Naive thymus-derived CD8-positive, alpha-beta T cell (primary cell): ENCODE measurements around the gene VSTM4. TPM values are rescaled to one million over a fixed set of nuclear protein-coding genes. Genes with fewer than 3 reads are reported as not detected.
A peak's percentile ranks its signal among the peaks of the same experiment; 100 is the strongest.

Experiments
- ATAC-seq, 2 donors: fragments of 150-1000 bp; cut with Tn5 transposase in 1 of 2; sonication (Bioruptor Pico), chemical (Tn5 transposase) in 1 of 2; 1 replicate in 1 of 2; 2 replicates in 1 of 2; pipeline ENCODE4 v1.10.0; 2021; ENCODE audit warnings: mild to moderate bottlenecking in 2 of 2, moderate library complexity in 2 of 2
- POLR2A ChIA-PET: fragments of 350-600 bp; sonication (Branson Sonifier 250); formaldehyde crosslinking; loops from one replicate; lab custom pipeline; 2021; ENCODE audit warnings: antibody characterized with exemption; lab: Charles Lee
- DNase-seq, 10 donors: peaks; one replicate each; pipeline versions ENCODE4 v3.0.0 to v3.0.0-alpha.2; 2020 to 2022
- H3K27ac Mint-ChIP-seq, 10 donors: one replicate each; pipeline ENCODE4 v1.8.0; 2020 to 2022; ENCODE audit warnings: mild to moderate bottlenecking in 10 of 10, mixed read lengths in 10 of 10, moderate library complexity in 4 of 10, inconsistent platforms in 1 of 10
- H3K27me3 Mint-ChIP-seq, 5 donors: one replicate each; pipeline ENCODE4 v1.8.0; 2021 to 2022; ENCODE audit warnings: mixed read lengths in 5 of 5
- H3K36me3 Mint-ChIP-seq, 3 donors: one replicate each; pipeline ENCODE4 v1.8.0; 2020 to 2022; ENCODE audit warnings: mixed read lengths in 3 of 3, mild to moderate bottlenecking in 2 of 3, inconsistent platforms in 1 of 3
- H3K4me1 Mint-ChIP-seq, 4 donors: one replicate each; pipeline ENCODE4 v1.8.0; 2021 to 2022; ENCODE audit warnings: mixed read lengths in 4 of 4
- H3K4me3 Mint-ChIP-seq, 10 donors: one replicate each; pipeline ENCODE4 v1.8.0; 2020 to 2022; ENCODE audit warnings: mild to moderate bottlenecking in 10 of 10, mixed read lengths in 10 of 10, moderate library complexity in 6 of 10, inconsistent platforms in 1 of 10
- H3K9me3 Mint-ChIP-seq, 9 donors: one replicate each; pipeline ENCODE4 v1.8.0; 2020 to 2022; ENCODE audit warnings: mixed read lengths in 9 of 9, mild to moderate bottlenecking in 3 of 9, inconsistent platforms in 1 of 9, moderate library complexity in 1 of 9
- polyA plus RNA-seq, 3 donors: library from polyadenylated mRNA; unstranded; fragments of 300-500 nt; fragmentation: Illumina TruSeq; gene quantifications; one replicate each; pipeline ENCODE4 v1.2.3, GENCODE V29; 2021
- total RNA-seq, 8 experiments: library from RNA in 2 of 8; stranded (reverse) in 2 of 8; gene quantifications; one replicate each; pipeline ENCODE4 v1.2.3 and lab custom pipeline; 2021 to 2026

VSTM4 gene
- total and polyA plus RNA-seq, 5 experiments from 2014 or later: 0.07 TPM; not detected in 4

GRCh38 chr10:49010865-49011264, 104.5 kb downstream of the VSTM4 start:
- Mint-ChIP-seq H3K9me3 (peaks cover 0 to 2% (median 0%) of the 10 kb centered on the region in 9 donors), H3K4me1 (peaks cover 0 to 3% (median 0%) of the 10 kb centered on the region in 4 donors), H3K4me3 (no peak overlapping the region), H3K27me3 (peaks cover 0 to 18% (median 5%) of the 10 kb centered on the region in 5 donors), H3K36me3 (no peaks in the 10 kb centered on the region), H3K27ac (no peak overlapping the region)
- POLR2A ChIA-PET: no interaction called here
- no peak for DNase-seq
- ATAC-seq: no peak

DNA sequence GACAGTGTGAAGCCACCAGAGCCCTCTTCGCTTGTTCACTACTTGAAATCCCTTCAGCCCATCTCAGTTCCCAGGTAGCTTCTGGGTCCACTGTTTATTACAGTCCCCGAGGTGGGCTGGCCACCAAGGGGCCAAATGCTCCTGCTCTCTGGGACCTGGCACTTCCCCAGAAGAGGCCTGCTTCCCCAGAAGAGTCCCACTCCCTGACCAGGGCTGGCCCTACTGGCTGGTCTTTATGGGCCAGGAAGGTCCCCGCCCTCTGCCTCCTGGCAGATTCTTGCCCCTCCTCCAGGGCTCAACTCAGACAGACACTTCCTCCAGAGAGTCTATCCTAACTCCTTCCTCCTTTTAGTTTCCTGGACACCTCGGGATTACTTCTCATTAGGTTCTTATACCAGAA, 105.0 kb downstream of the VSTM4 start:
- no peak overlapping the region for H3K27ac Mint-ChIP-seq
- H3K4me3 Mint-ChIP-seq: no peak overlapping the region
- no peaks in the 10 kb centered on the region for H3K36me3 Mint-ChIP-seq
- POLR2A ChIA-PET: no interaction called here
- H3K9me3 Mint-ChIP-seq: peaks cover 0 to 2% (median 0%) of the 10 kb centered on the region in 9 donors
- no peak for DNase-seq
- peaks cover 0 to 3% (median 0%) of the 10 kb centered on the region in 4 donors for H3K4me1 Mint-ChIP-seq
- no peak for ATAC-seq
- peaks cover 0 to 18% (median 5%) of the 10 kb centered on the region in 5 donors for H3K27me3 Mint-ChIP-seq

- H3K4me3 Mint-ChIP-seq: peak overlapping the region in 1 of 10 donors; percentile 26
- ATAC-seq (no peak), DNase-seq (no peak)
- H3K4me1 Mint-ChIP-seq: peaks cover 0 to 3% (median 0%) of the 10 kb centered on the region in 4 donors
- H3K27me3 Mint-ChIP-seq: peaks cover 0 to 10% (median 2%) of the 10 kb centered on the region in 5 donors
- H3K27ac Mint-ChIP-seq: no peak overlapping the region
- H3K36me3 Mint-ChIP-seq: no peaks in the 10 kb centered on the region
- POLR2A ChIA-PET: no interaction called here
- H3K9me3 Mint-ChIP-seq: peaks cover 0 to 2% (median 0%) of the 10 kb centered on the region in 9 donors
Observed at GRCh38 chr10:49009199-49009979, 105.9 kb downstream of the VSTM4 start.

DNA sequence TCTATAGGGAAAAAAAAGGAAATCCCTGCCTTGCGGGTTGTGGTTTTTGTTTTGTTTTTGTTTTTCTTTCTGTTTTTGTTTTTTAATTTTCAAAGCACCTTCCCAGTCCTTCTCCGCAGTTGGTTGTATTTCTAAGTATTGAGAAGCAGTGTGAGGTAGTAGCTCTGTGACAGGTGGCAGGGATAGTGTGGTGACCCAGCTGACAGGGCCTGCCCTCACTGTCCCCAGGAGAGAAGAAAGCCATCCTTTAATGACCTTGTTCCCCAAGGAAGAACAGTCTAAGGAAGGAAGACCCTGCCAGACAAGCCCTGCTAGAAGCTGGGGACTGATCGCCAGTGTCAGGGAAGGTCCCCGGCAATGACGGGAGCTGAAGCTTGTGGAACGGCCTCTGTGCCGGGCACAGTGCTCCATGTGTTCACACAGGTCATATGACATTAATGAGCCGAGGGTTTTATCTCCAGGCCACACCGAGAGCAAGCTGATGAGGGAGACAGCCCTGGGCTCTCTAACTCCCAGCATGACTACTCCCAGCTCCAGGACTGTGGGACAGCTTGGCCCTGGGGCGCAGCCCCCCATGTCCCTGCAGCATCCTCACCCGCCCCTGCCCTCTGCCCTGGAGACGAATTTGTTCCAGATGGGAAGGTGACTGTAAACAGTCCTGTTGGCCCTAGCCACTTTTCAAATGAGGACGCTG, 106.7 kb downstream of the VSTM4 start:
- H3K9me3 Mint-ChIP-seq: peaks cover 0 to 2% (median 0%) of the 10 kb centered on the region in 9 donors
- ATAC-seq (no peak), DNase-seq (no peak)
- no peak overlapping the region for H3K4me3 Mint-ChIP-seq
- no peak overlapping the region for H3K27ac Mint-ChIP-seq
- POLR2A ChIA-PET: no interaction called here
- H3K36me3 Mint-ChIP-seq: no peaks in the 10 kb centered on the region
- H3K27me3 Mint-ChIP-seq: peaks cover 0 to 5% (median 2%) of the 10 kb centered on the region in 5 donors
- peaks cover 0 to 3% (median 0%) of the 10 kb centered on the region in 4 donors for H3K4me1 Mint-ChIP-seq

DNA sequence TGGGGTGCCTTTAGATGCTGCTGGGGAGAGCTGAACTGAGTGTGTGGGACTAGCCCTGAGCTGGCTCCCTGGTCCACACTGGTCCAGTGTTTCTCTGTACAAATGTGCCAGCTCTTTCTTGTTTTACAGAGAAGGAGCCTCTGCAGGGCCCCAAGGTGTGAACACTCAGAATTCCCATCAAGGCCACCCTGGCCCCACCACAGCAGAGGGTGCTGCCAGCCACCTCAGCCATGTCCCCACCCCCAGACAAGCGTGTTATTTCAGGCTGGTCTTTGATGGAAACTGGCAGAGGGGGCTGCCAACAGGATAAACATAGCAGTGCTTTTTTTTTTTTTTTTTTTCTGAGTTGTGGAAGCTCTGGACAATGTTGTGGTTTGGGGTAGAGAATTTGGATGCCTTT, 107.2 kb downstream of the VSTM4 start:
- ATAC-seq: no peak
- Mint-ChIP-seq H3K9me3 (no peaks in the 10 kb centered on the region), H3K4me1 (peaks cover 0 to 3% (median 0%) of the 10 kb centered on the region in 4 donors), H3K36me3 (no peaks in the 10 kb centered on the region), H3K27me3 (peaks cover 0 to 5% (median 2%) of the 10 kb centered on the region in 5 donors), H3K27ac (no peak overlapping the region), H3K4me3 (no peak overlapping the region)
- POLR2A ChIA-PET: no interaction called here
- no peak for DNase-seq

GRCh38 chr10:49007129-49007528, 108.2 kb downstream of the VSTM4 start:
- no peak for DNase-seq
- H3K9me3 Mint-ChIP-seq: no peaks in the 10 kb centered on the region
- no peak overlapping the region for H3K4me3 Mint-ChIP-seq
- H3K36me3 Mint-ChIP-seq: no peaks in the 10 kb centered on the region
- peaks cover 0 to 3% (median 0%) of the 10 kb centered on the region in 4 donors for H3K4me1 Mint-ChIP-seq
- no peak for ATAC-seq
- POLR2A ChIA-PET: no interaction called here
- peak overlapping the region in 1 of 10 donors; percentile 46 for H3K27ac Mint-ChIP-seq
- H3K27me3 Mint-ChIP-seq: peaks cover 0 to 4% (median 2%) of the 10 kb centered on the region in 5 donors

DNA sequence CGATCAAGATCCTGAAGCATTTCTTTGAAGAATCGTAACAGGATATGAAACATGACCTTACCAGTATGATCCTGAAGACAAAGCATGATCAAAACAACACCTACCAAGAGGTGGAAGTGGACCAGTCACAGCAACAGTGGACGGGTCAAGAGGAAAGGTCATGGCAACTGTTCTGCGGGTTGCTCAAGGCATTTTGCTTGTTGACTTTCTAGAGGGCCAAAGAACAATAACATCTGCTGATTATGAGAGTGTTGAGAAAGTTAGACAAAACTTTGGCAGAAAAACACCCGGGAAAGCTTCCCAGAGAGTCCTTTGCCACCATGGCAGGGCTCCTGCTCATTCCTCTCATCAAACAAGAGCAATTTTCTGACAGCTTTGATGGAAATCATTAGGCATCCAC, 110.1 kb downstream of the VSTM4 start:
- ATAC-seq (no peak), DNase-seq (no peak)
- POLR2A ChIA-PET: no interaction called here
- no peaks in the 10 kb centered on the region for H3K36me3 Mint-ChIP-seq
- peaks cover 0 to 1% (median 0%) of the 10 kb centered on the region in 4 donors for H3K4me1 Mint-ChIP-seq
- H3K4me3 Mint-ChIP-seq: no peak overlapping the region
- H3K9me3 Mint-ChIP-seq: peaks cover 0 to 4% (median 0%) of the 10 kb centered on the region in 9 donors
- H3K27ac Mint-ChIP-seq: no peak overlapping the region
- H3K27me3 Mint-ChIP-seq: peaks cover 0 to 6% (median under 1%) of the 10 kb centered on the region in 5 donors

- Mint-ChIP-seq H3K27me3 (peaks cover 0 to 15% (median 1%) of the 10 kb centered on the region in 5 donors), H3K36me3 (no peaks in the 10 kb centered on the region), H3K4me1 (peaks cover 0 to 2% (median 0%) of the 10 kb centered on the region in 4 donors), H3K9me3 (peaks cover 0 to 4% (median 0%) of the 10 kb centered on the region in 9 donors), H3K27ac (no peak overlapping the region), H3K4me3 (no peak overlapping the region)
- ATAC-seq: no peak
- POLR2A ChIA-PET: no interaction called here
- no peak for DNase-seq
Observed at GRCh38 chr10:49001870-49002672, 113.3 kb downstream of the VSTM4 start.

GRCh38 chr10:49001402-49001801, 113.9 kb downstream of the VSTM4 start:
- ATAC-seq: no peak
- H3K4me1 Mint-ChIP-seq: peaks cover 0 to 2% (median 0%) of the 10 kb centered on the region in 4 donors
- H3K27ac Mint-ChIP-seq: no peak overlapping the region
- DNase-seq: no peak
- peaks cover 0 to 4% (median 0%) of the 10 kb centered on the region in 9 donors for H3K9me3 Mint-ChIP-seq
- peaks cover 0 to 15% (median 1%) of the 10 kb centered on the region in 5 donors for H3K27me3 Mint-ChIP-seq
- POLR2A ChIA-PET: no interaction called here
- H3K36me3 Mint-ChIP-seq: no peaks in the 10 kb centered on the region
- H3K4me3 Mint-ChIP-seq: no peak overlapping the region

GRCh38 chr10:49000437-49001398, 114.6 kb downstream of the VSTM4 start:
- Mint-ChIP-seq H3K9me3 (peaks cover 0 to 4% (median 0%) of the 10 kb centered on the region in 9 donors), H3K27me3 (peaks cover 0 to 15% (median 3%) of the 10 kb centered on the region in 5 donors), H3K36me3 (no peaks in the 10 kb centered on the region), H3K4me3 (no peak overlapping the region), H3K27ac (no peak overlapping the region), H3K4me1 (peaks cover 0 to 2% (median 0%) of the 10 kb centered on the region in 4 donors)
- POLR2A ChIA-PET: no interaction called here
- ATAC-seq (no peak), DNase-seq (no peak)

- POLR2A ChIA-PET: no interaction called here
Observed at GRCh38 chr10:48999346-48999745, 116.0 kb downstream of the VSTM4 start.

More at GRCh38 chr10:48999346-48999745, 116.0 kb downstream of the VSTM4 start:
- ATAC-seq (no peak), DNase-seq (no peak)
- peaks cover 0 to 2% (median 0%) of the 10 kb centered on the region in 4 donors for H3K4me1 Mint-ChIP-seq
- H3K27ac Mint-ChIP-seq: no peak overlapping the region
- H3K27me3 Mint-ChIP-seq: peaks cover 0 to 15% (median 3%) of the 10 kb centered on the region in 5 donors
- peaks cover 0 to 4% (median 0%) of the 10 kb centered on the region in 9 donors for H3K9me3 Mint-ChIP-seq
- no peak overlapping the region for H3K4me3 Mint-ChIP-seq
- no peaks in the 10 kb centered on the region for H3K36me3 Mint-ChIP-seq
